DOHH2 (cell line): ENCODE measurements around the gene ZNF329.

Experiments
- CTCF ChIP-seq: fragments of 200-600 bp; sonication (generic); IDR thresholded peaks from one replicate; pipeline ENCODE4 v1.5.1; 2014; ENCODE audit warnings: antibody characterized with exemption, mild to moderate bottlenecking, low read depth, low read length; ENCODE audit not compliant: poor library complexity, severe bottlenecking
- EZH2phosphoT487 ChIP-seq: fragments of 200-600 bp; sonication (generic); IDR thresholded peaks from 2 replicates; pipeline ENCODE4 v1.6.1; 2017; ENCODE audit warnings: borderline replicate concordance, mild to moderate bottlenecking, antibody characterized with exemption, low read length, moderate library complexity, mixed read lengths

DNA sequence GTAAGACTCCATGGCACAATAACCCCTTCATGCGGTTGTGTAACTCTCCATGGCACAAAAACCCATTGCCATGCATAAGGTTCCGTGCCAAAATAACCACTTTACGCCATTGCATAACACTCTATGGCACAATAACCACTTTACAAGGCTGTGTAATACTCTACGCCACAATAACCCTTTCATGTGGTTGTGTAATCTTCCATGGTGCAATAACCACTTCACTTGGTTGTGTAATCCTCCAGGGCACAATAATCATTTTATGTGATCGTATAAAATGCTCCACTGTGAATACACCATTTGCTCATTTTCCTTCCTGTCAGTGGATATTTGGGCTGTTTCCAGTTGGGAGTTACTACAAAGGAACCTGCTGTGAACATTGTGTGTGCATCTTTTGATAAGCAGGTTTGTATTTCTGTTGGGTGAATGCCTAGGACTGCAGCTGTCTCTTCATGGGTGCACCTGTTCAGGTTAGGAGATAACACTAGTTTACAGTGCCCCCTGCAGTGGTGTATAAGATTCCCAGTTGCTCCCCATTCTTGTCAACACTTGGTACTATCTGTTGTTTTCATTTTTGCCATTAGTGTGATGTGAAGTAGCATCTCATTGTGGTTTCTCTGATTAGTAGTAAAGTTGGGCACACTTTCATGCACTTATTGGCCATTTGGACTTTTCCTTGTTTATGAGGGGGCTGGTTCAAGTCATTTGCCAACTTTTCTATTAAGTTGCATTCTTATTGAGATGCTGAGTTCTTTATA lies 31.4 kb downstream of the ZNF329 start:
- no peak for TF ChIP-seq CTCF
- no peak for TF ChIP-seq EZH2phosphoT487
